ENCODE measurements around the gene DHX15.

- no peak for TF ChIP-seq SALL2 (tag by site-specific recombination; IDR thresholded peaks at IDR 0.05; ENCODE audit: borderline replicate concordance)
- no peak for TF ChIP-seq BCL11A (tag by site-specific recombination; IDR thresholded peaks at IDR 0.05; ENCODE audit: low read depth)
- TF ChIP-seq, protein P1, sequence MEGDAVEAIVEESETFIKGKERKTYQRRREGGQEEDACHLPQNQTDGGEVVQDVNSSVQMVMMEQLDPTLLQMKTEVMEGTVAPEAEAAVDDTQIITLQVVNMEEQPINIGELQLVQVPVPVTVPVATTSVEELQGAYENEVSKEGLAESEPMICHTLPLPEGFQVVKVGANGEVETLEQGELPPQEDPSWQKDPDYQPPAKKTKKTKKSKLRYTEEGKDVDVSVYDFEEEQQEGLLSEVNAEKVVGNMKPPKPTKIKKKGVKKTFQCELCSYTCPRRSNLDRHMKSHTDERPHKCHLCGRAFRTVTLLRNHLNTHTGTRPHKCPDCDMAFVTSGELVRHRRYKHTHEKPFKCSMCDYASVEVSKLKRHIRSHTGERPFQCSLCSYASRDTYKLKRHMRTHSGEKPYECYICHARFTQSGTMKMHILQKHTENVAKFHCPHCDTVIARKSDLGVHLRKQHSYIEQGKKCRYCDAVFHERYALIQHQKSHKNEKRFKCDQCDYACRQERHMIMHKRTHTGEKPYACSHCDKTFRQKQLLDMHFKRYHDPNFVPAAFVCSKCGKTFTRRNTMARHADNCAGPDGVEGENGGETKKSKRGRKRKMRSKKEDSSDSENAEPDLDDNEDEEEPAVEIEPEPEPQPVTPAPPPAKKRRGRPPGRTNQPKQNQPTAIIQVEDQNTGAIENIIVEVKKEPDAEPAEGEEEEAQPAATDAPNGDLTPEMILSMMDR (tag by site-specific recombination; IDR thresholded peaks at IDR 0.05), result no peak
- no peak for TF ChIP-seq ZNF138 (tag by site-specific recombination; IDR thresholded peaks at IDR 0.05; ENCODE audit: borderline replicate concordance)
- TF ChIP-seq ZNF266 (tag by site-specific recombination; IDR thresholded peaks at IDR 0.05; ENCODE audit: low read depth), result no peak
- TF ChIP-seq ZNF2 (tag by site-specific recombination; IDR thresholded peaks at IDR 0.05), result no peak
- TF ChIP-seq, protein P2, sequence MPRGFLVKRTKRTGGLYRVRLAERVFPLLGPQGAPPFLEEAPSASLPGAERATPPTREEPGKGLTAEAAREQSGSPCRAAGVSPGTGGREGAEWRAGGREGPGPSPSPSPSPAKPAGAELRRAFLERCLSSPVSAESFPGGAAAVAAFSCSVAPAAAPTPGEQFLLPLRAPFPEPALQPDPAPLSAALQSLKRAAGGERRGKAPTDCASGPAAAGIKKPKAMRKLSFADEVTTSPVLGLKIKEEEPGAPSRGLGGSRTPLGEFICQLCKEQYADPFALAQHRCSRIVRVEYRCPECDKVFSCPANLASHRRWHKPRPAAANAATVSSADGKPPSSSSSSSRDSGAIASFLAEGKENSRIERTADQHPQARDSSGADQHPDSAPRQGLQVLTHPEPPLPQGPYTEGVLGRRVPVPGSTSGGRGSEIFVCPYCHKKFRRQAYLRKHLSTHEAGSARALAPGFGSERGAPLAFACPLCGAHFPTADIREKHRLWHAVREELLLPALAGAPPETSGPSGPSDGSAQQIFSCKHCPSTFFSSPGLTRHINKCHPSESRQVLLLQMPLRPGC (tag by site-specific recombination; IDR thresholded peaks at IDR 0.05), result no peak
- TF ChIP-seq ZNF76 (tag by site-specific recombination; IDR thresholded peaks at IDR 0.05; ENCODE audit: borderline replicate concordance, low read depth), result no peak
- TF ChIP-seq ZNF544 (tag by site-specific recombination; IDR thresholded peaks at IDR 0.05), result no peak
- TF ChIP-seq MZF1 (tag by site-specific recombination; IDR thresholded peaks at IDR 0.05; ENCODE audit: borderline replicate concordance), result no peak
- TF ChIP-seq ZNF416 (tag by site-specific recombination; IDR thresholded peaks at IDR 0.05), result no peak
- TF ChIP-seq ZNF501 (tag by site-specific recombination; IDR thresholded peaks at IDR 0.05), result no peak
Observed at GRCh38 chr4:24578364-24578763, 6.0 kb downstream of the DHX15 start.

All from HEK293 (cell line).